GM18517 (cell line): Measurements from ENCODE around the gene IL6R.
"Not testable (repeated sequence)": the region's sequence is repeated elsewhere in the genome, so short reads cannot be mapped to it uniquely, and the experiment has no call there.

Experiments used
- ATAC-seq: cut with Tn5 transposase; IDR thresholded peaks from one replicate; pipeline ENCODE4 v1.9.1; 2021; ENCODE audit warnings: mild to moderate bottlenecking, moderate library complexity; ENCODE audit not compliant: unreplicated experiment

Gene IL6R

DNA sequence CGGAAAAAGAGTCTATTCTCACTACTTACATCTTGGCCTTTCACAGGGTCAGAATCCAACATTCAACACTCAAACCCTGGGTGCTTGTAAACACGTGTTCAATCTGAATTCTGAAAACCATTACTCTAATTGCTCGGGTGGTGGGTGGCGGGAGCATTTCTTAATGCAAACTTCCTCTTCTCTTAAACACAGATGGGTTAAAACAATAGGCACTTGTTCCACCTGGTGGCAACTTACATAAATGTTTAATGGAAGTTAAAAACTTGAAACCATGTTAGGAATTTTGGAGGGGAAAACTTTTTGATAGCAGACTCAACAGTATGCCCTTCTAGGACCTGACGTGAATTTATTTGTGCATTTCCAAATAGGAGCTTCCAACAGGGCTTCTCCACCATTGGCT lies 73.5 kb downstream of the IL6R start:
- ATAC-seq = no peak

DNA sequence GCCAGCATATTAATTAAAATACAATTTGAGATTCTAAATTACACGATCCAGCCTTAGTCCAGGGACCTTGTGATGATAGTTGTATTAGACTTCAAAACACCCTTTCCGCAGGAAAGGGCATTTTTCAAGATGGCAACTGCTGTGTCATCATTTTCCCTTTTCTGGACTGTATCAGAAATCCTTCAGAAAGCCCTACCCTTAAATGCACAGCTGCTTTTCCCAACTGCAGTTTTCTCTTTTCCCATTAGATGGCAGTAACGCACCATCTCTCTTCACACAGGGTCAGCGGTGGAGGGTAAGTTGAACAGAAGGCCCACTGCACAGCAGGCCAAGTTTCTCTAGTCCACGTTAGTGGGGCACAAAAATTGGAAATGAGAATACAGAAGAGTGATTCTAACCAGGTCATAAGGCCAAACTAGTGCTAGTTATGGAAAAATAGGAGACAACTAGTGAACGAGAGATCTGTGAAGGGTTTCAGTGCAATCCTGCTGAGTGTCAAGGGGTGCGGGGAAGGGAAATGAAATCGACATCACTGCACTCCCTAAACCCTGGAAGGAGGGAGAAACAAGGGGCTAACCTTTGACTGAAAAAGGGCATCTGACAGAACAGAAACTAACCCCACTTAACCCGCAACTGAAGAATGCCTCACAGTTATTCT lies 74.8 kb downstream of the IL6R start:
- ATAC-seq = no peak

DNA sequence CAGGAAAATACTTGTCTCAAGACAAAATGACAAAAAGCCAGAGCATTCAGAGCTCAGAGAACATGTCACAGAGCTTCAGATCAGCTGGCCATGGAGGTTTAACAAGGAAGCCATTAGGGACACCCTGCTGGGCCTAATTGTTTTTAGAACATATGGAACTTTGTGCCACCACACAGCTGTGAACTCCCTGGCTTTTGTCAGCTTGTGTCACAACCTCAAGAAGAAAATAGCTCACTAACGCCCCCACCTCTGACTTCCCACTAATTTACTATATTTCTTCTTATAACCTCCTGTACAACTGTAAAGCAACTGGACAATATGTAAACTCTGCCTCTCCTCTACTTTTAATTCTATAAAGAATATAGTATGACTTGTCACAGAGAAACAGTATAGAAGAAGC lies 75.9 kb downstream of the IL6R start:
- ATAC-seq = no peak

DNA sequence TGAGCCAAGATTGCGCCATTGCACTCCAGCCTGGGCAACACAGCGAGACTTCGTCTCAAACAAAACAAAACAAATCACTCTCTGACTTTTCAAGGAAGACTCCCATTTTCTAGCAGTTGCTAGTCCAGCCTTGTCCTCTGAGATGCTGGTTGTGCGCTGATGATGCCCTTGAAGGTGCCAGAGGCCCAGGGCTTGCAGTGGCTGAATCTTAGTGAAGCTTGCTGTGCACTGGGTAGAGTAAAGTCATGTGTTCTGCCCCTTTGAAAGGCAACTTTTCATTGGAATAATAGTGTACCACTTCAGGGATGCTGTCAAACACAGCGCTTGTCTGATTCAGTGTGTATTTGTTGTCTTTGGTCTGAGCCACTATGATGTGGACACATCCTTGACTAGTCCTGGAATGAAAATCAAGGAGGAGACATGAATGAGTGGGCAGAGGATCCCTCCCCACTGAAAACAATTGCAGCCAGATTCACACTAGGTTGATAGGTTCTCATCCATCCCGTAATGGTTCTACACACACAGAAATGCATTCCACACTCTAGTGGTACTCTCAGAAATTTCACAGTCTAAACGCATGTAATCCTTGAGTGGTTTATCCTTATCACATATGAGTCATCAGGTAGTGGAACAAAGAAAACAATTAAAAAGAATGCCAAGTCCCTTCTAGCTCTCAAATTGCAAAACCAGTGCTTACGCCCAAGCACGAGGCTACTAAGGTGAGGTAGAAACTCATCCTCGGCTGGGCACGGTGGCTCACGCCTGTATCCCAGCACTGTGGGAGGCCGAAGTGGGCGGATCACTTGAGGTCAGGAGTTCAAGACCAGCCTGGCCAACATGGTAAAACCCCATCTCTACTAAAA lies 79.0 kb downstream of the IL6R start:
- no peak for ATAC-seq

DNA sequence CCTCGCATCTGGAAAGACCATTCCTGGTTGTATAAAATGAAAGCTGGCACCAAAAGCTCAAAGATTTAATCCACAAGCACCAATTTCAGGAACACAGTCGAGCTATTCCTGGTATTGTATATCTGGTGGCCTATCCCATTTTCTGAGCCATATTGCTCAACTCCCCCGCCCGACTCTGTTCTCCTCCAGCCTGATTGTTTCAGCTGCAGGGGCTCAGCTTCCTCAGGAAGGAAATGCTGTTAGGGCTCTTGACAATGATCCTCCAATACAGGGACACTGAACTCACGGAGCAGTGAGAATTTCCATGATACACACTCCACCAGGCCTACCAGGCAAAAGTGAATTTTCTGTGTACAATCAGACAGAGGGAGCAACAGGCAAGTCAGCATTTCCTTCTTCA lies 80.0 kb downstream of the IL6R start:
- no peak for ATAC-seq

DNA sequence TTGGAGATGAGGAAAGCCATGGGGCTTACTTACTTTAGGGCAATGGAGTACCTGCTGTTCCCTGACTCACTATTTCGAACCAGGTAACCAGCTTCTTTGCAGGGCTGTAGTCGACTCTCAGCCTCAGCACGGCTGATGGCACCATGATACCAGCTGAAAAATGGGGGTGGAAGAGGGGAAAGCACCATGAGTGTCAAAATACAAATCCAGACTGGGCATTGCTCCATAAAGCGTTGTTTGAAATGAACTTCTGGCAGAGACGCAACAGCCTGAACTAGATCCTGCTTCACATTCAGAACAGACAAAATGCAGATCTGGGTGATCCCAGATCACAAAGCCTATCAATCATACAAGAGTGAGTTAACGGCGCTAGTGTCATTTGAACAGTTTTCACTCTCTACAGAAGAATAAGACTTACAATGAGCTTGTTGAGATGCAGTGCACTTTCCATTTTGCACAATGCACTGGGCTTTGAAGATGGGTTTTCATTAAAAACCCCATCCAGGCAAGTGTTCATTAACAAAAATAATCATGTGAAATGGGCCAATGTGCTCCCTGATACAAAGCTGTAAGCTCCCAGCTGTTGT lies 80.9 kb downstream of the IL6R start:
- ATAC-seq = no peak

DNA sequence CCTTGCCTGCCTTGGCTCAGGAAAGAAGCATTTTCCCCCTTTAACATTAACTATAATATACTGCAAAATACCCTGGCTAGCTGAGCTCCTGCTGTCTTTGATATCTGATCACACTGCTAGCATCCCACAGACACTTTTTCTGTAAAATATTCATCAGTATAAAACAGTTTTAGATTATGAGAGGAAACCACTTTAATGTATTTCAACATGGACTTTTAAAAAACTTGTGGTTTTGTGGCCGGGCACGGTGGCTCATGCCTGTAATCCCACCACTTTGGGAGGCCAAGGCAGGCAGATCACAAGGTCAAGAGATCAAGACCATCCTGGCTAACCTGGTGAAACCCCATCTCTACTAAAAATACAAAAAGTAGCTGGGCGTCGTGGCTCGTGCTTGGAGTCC lies 81.6 kb downstream of the IL6R start:
- ATAC-seq = not testable (repeated sequence)

DNA sequence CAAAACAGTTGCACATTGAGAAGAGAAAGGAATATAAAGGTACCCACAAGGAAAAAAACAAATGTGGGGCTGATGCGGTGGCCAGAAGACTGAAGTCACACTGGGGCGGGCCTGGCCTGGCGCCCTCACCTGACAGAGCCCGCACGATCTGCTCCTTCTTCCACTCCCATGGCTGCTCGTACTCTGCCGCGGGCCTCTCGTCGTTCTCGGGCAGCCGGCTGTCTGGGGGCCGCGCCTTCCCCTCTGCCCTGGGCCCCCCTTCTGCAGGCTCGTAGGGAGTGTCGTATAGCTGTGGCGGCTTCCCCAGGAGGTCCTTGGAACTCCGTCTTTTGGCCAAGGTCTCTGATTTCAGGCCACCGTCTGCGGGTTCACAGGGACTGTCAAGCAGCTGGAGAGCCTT lies 83.8 kb downstream of the IL6R start:
- no peak for ATAC-seq

DNA sequence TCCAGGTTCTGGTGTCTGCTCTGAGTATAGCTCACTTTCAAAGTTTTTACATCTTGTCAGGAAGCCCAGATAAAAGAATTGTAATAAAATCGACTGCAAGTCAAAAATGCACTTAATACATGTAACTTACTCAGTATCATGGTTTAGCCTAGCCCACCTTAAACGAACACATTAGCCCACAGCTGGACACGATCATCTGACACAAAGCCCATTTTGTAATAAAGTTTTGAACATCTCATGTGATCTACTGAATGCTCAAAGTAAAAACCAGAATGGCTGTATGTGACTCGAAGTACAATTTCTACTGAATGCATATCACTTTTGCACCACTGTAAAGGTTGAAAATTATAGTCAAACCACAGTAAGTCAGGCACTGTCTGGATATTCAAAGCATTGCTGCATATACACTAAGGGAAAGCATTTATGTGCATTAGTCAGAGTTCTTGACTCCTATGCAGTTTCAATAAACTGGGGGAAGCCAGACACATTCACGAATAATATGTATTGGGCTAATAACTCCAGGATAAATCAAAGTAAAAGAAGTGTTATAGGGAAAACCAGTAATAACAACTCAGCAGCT lies 84.6 kb downstream of the IL6R start:
- ATAC-seq = no peak

DNA sequence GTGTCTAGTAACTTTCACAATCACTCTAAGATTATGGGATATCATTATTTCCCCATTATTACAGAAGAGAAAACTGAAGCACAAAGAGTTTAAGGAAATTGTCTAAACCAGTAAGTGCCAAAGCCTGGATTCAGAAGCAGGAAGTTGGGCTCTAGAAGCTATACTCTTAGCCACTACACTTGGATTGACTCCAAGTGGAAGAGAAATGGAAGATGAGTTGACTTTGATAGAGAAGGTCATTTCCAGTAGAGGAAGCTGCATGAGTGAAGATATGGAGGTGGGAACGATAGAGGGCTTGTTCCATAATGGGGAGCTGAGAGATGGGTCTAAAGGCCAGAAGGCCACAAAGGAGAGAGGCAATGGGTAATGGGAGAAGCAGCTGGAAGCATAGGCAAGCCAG lies 85.2 kb downstream of the IL6R start:
- ATAC-seq = no peak

DNA sequence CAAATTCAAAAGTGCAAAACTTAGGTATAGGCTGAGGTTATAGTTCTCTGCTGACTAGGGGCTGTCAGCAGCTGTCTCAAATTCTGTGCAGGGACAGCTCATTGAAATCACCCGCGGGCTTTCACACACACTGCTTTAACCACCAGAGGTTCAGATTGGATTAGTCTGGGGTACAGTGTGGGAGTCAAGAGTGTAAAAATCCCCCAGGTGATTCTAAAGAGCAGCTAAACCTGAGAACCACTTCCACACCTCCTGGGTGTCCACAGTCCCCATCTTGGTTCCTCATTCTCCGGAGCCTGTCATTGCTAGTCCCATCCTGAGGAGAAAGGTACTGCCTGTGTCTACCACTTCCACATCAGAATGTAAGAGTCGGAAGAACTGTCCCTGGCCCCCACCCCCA lies 87.0 kb downstream of the IL6R start:
- ATAC-seq = no peak

DNA sequence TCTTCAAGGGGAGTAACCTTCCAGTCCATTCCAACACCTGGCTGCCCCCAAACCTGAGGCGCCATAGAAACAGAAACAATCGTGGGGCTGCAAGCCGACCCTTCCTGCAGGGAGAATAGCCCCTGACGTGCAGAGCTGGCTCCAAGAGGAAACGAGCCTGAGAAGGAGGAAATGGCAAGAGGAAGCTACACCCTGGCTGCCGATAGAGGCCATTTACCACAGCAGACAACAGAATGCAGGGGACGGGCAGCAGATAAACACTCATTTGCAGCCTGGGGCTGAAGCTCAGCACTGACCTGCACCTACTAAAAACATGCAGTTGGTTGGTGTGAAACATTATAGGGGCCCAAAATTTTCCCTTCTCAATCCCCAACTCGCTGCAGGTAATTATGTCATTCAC lies 88.1 kb downstream of the IL6R start:
- ATAC-seq = no peak

DNA sequence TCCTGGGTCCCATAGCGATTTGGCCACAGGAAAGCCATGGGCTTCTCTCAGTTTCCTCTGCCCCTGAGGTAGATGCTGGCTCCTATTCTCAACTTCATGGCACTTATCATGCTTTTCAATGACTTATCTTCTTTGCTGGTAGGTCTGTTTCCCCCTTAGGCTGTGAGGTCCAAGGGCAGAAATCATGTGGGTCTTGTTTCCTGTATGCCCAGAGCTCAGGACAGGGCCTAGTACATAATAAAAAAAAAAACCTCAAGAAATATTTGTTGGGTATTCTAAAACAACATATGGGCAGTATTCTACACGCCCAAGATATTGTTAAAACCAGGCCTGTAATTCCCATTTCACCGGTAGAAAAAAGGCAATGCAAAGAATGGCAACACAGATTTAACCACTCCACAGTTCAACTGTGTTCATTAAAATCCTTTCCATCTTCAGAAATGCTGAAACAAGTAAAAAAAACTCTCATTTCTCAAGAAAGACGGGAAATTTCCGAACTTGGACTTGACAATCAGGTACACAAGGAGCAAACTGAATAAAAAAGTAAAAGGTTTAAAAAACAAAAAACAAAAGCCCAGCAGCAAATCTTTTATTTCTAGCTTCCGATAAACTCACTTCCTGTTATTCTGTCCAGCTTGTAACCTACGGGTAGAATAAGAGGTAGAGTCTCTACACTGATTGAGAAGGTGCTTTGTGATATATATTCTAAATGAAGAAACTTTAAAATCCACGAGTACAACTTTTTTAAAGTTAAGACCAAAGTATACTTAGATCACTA lies 90.5 kb downstream of the IL6R start:
- ATAC-seq = no peak

DNA sequence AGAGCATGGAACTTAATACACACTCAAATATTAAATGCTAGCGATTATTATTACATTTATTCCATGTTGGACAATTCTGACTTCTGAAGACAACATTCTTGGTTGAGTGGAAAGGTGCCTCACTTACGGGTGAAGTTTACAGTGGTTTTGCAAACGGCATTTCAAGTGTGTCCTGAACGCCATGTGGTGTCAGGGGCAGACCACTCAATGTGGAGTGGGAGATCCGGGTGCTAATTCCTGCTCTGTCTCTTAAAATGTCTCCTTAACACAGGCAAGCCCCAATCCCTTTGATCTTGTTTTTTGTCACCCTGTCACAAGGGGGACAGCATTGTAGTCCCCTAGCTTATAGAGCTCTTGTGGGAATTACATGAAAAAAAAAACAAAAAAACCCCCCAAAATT lies 91.2 kb downstream of the IL6R start:
- ATAC-seq = no peak

DNA sequence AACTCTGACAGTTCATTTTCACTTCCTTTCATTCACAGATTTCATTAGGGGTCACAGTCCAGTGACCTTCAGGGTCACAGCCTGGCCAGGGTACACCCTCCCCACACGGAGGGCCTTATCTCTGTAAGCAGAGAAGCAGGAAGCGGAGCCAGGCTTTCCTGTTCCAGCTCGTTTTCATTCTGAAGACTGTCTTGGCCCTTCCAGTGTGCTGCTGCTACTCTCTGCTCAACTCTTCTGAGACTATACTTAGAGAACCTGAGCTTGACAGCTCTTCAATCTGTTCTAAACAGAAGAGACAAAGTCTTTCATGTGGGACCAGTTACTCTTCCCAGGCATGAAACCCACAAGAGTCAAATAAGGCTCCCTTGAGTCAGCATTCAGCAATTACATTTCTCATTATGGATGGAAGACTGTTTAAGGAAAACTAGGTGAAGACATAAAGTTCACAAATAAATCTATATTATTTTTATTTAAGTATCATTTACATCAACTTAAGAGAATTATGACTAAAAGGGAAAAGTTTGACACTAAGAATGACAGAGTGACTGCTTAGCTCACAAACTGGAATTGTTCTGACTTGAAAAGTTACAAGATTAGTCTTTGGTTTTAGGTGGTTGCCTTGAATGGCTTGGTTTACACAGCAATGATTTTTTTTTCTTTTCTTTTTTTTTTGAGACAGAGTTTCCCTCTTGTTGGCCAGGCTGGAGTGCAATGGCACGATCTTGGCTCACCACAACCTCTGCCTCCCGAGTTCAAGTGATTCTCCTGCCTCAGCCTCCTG lies 92.1 kb downstream of the IL6R start:
- no peak for ATAC-seq

DNA sequence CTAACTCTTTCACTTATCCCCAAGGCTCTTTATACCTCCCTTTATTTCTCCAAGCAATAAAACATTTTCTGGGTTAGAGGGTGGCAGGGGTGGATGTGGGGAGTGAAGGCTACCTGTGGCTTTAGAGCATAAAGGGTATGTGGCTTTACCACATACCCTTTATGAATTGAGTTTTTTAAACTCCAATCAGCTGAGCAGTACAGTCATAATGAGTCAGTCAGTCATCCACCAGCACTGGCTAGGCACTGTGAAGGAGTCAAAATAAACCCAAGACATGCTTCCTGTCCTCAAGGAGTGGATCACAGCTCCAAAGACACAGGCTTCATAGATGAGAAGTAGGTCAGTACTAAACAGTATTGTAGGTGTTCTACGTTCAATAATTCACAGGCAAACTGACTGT lies 94.3 kb downstream of the IL6R start:
- ATAC-seq = no peak

DNA sequence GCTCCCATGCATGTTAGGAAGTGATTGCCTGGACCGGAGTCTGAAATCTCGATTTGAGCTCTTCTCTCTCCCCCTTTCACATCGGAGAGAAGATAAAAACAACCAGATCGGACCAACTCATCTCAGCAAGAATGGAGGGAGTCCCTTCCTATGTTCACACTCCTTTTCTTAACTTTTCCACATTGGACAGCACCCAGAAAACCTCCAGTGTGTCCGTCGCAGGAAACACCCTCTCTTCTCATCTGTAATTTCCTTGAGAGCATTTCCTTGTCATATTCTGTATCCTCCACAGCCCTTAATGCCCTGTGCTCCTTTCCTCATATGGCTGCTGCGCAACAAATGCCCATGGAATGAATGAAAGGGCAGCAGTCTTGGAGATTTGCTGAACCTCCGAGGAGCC lies 95.4 kb downstream of the IL6R start:
- no peak for ATAC-seq

DNA sequence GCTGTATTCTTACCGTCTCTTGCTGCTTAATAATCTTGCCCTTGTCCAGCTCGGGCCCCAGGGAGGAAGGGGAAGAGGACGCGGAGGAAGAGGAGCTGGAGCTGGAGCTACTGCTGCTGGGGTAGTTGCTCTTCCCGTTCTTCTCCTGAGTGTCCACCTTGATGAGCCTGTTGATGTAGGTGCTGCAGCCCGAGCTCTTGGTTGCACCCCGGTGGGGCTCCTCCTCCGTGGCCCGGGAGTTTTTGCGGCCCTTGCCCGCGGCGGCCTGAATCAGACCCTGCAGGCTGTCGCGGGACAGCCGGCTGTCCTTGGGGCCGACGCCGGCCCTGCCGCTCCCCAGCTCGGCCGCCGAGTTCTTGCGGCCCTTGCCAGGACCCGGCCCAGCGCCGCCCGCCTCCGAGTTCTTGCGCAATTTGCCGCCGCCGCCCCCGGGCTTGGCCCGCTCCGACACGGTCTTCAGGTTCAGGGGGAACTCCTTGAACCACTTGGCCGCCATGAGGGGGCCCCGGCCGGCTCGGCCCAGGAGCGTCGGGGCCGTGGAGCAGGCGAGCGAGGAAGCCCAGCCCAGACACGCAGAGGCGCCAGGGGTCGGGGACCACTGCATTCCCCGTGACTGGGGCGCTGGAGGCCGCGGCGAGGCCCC lies 96.4 kb downstream of the IL6R start:
- ATAC-seq = no peak

DNA sequence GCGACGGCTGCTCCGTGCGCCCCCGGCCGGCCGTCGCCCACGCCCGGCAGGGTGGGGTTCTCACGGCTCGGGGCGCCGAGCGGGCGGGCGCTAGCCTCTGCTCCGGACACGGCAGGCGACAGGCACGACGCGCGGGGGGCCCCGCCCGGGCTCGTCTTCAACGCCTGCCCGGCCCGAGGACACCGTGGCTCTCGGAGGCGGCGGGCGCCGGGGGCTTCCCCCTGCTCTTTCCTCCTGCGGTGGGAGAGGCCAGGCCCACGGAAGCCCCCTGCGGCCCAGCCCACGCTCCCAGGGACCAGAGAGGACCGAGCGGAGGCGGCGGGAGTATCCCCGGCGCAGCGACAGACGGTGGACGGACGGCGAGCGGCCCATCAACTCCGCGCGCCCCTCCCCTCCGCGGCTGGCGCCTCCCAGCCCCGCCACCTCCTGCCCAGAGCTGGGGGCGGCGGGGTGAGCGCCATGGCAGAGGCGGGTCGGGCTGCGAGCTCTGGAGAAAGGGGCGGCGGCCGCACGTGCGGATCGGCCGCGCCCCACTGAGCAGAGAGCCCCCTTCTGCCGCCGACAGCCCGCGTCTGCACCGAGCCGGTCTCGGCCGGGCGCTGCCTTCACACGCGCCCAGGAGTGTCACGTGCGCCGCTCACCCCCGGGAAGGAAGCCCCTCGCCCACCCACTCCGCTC lies 97.1 kb downstream of the IL6R start, which contains the start of the genes SHE and TDRD10:
TSS of gene SHE (minus strand) at position 347 of the 678 bp plus-strand sequence. CDS start 386 bp downstream, outside the sequence.
TSS of gene TDRD10 (plus strand) at position 154 of the 678 bp plus-strand sequence. CDS start 4,685 bp downstream, outside the sequence.
- ATAC-seq = no peak
